Aorta (tissue), 5 donors: ENCODE data around the gene TRIM50. TPM values are rescaled to one million over a fixed set of nuclear protein-coding genes. Genes with fewer than 3 reads are reported as not detected.
"Not testable (repeated sequence)": the region's sequence is repeated elsewhere in the genome, so short reads cannot be mapped to it uniquely, and the experiment has no call there.

Source experiments
- ATAC-seq: fragments of 200-7000 bp; cut with Tn5 transposase; one replicate; pipeline ENCODE4 v1.9.1; 2022; ENCODE audit warnings: moderate library complexity; ENCODE audit not compliant: low FRiP score
- DNase-seq, 2 donors: peaks; one replicate each; pipeline ENCODE4 v3.0.0-alpha.2; 2020
- H3K27ac ChIP-seq, 2 donors: one replicate each; pipeline ENCODE4 v1.5.1; 2013; ENCODE audit warnings: low read length in 2 of 2, mild to moderate bottlenecking in 2 of 2, moderate library complexity in 2 of 2, control low read depth in 1 of 2, inconsistent platforms in 1 of 2, low read depth in 1 of 2
- H3K27me3 ChIP-seq, 2 donors: one replicate each; pipeline ENCODE4 v1.6.1; 2013; ENCODE audit warnings: control low read depth in 1 of 2, low read length in 1 of 2, mild to moderate bottlenecking in 1 of 2, moderate library complexity in 1 of 2; ENCODE audit not compliant: insufficient read depth in 2 of 2, control insufficient read depth in 1 of 2
- H3K36me3 ChIP-seq, 2 donors: one replicate each; pipeline ENCODE4 v1.6.1; 2013; ENCODE audit warnings: control low read depth in 1 of 2, low read length in 1 of 2, mild to moderate bottlenecking in 1 of 2; ENCODE audit not compliant: insufficient read depth in 2 of 2, control insufficient read depth in 1 of 2
- H3K4me1 ChIP-seq, 2 donors: one replicate each; pipeline ENCODE4 v1.6.1; 2013; ENCODE audit warnings: low read length in 2 of 2, control low read depth in 1 of 2, mild to moderate bottlenecking in 1 of 2, moderate library complexity in 1 of 2; ENCODE audit not compliant: insufficient read depth in 2 of 2, control insufficient read depth in 1 of 2
- H3K4me3 ChIP-seq, 2 donors: one replicate each; pipeline ENCODE4 v1.5.1; 2013; ENCODE audit warnings: low read length in 2 of 2, control low read depth in 1 of 2, mild to moderate bottlenecking in 1 of 2
- H3K9me3 ChIP-seq: one replicate; pipeline ENCODE4 v1.6.1; 2013; ENCODE audit warnings: mild to moderate bottlenecking, low read length; ENCODE audit not compliant: control insufficient read depth
- WGBS, 2 donors: extraction: QIAGEN DNeasy Blood & Tissue Kit; methylation state at CpG; one replicate each; pipeline ENCODE4 v1.1.7; 2013; 5-methylcytosine and 5-hydroxymethylcytosine counted together
- intact Hi-C, 2 donors: fragments of 100-400 bp; cut with DNase I; formaldehyde crosslinking; loops; one replicate each; pipeline versions ENCODE4 v1.14.2 to v1.15.0; 2022
- long read RNA-seq, 2 donors: library from polyadenylated mRNA; unstranded; transcript quantifications; one replicate each; pipeline ENCODE4 v2.0.0, GENCODE V29; 2020 to 2021
- polyA plus RNA-seq, 2 donors: library from polyadenylated mRNA; stranded (reverse); fragments of 200-250 nt; gene quantifications; one replicate each; pipeline ENCODE4 v1.2.3, GENCODE V29; 2013
- total RNA-seq, 2 donors: library from RNA; stranded (reverse); fragmentation: NEBNext Ultra II Directional; extraction: Animal tissue kit (Norgen Biotek cat#: 25700); gene quantifications; one replicate each; pipeline ENCODE4 v1.2.1, GENCODE V29; 2021
- donor health status: healthy with polysubstance abuse.
- donor health status: Bipolar disorder and iron deficiency.
- donor health status: DM: no; HTN: no; CAD: no.
- donor health status: DM: no; HTN: no; CAD: no.
- donor health status: DM: yes; HTN: yes; CAD: no.

The TRIM50 gene
- total RNA-seq (1 to 10 TPM in 1 of 2 donors, not detected in 1; 2.2 TPM), polyA plus RNA-seq (under 1 TPM in 1 of 2 donors, not detected in 1; 0.38 TPM)
- long read RNA-seq, donor 1, partial matches to known transcripts, result 0 of 1 reads
- long read RNA-seq, donor 1, other reads (novel, unspliced or antisense), result 1 of 1 reads
- long read RNA-seq, donor 2, partial matches to known transcripts, result 1 of 3 reads
- long read RNA-seq, donor 2, other reads (novel, unspliced or antisense), result 1 of 3 reads

DNA sequence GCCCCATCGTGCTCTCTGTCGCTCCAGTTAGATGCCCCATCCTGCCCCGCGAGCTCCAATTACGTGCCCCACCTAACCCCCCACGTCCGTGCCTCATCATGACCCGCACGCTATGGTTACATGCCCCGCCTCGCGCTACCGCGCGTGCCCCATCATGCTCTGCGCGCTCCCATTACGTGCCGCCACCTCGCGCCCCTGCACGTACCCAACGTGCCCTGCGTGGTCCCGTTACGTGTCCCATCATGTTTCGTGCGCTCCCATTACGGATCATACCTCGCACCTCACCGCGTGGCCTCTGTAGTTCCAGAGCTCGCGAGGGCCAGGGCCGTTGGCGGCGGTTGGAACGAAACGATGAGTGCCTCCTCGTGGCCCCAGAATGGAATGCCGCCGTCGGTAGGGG lies at the start of gene TRIM50, which contains the start of gene FKBP6:
Gene TRIM50, minus strand, starts transcription at position 161 of the 400 bp plus-strand sequence. CDS start 3,295 bp downstream, outside the sequence.
Gene FKBP6, plus strand, starts transcription at position 240 of the 400 bp plus-strand sequence. CDS start 268 bp downstream, outside the sequence.
- H3K27ac ChIP-seq, H3K4me1 ChIP-seq, DNase-seq, intact Hi-C loops, H3K36me3 ChIP-seq, H3K27me3 ChIP-seq, H3K9me3 ChIP-seq, H3K4me3 ChIP-seq: not testable (repeated sequence)
- ATAC-seq, result peak; percentile 32
- 91 to 93% methylated on average over 38 to 43 of the region's 43 CpGs for WGBS, 2 donors

DNA sequence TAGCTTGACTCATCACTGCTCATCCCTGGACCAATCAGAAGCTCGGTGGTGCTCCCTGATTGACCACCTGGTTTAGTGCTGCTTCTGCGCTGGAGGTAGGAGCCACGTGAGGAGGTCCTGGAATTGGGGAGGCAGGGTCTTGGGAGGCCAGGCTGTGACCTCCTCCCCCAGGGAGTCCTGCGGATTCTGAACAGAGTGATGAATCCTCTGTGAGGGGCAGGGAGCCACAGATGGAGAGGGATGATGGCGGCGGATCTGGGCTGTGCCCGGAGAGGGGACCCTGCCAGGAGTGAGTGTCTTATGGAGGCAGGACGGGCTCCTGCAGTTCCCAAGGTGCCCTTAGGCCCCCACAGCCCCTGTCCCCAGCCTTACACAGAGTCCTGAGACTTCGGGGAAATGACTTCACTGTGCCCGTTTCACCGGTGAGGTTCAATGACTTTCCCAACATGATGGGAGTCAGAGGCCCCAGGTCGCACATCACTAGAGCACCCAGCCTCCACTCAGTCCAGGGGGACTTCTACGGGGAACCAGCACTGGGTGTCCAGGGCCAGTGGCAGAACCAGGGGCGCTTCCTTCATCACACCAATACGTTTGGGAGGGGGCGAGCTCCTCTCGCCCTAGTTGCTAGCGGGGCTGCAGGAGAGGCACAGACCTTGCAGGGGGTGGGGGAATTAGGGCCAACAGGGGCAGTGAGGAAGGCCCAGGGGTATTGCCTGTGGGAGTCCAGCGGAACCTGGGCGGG lies 49.0 kb upstream of the TRIM50 start:
- DNase-seq (no peak), ATAC-seq (no peak)
- 74 to 79% methylated on average over 20 of the region's 20 CpGs for WGBS, 2 donors
- no peak overlapping the region for H3K4me3 ChIP-seq
- H3K9me3 ChIP-seq, result no peaks in the 10 kb centered on the region
- intact Hi-C loops, result no loop called here
- H3K4me1 ChIP-seq, result no peaks in the 10 kb centered on the region
- no peaks in the 10 kb centered on the region for H3K36me3 ChIP-seq
- no peak overlapping the region for H3K27ac ChIP-seq
- no peaks in the 10 kb centered on the region for H3K27me3 ChIP-seq

DNA sequence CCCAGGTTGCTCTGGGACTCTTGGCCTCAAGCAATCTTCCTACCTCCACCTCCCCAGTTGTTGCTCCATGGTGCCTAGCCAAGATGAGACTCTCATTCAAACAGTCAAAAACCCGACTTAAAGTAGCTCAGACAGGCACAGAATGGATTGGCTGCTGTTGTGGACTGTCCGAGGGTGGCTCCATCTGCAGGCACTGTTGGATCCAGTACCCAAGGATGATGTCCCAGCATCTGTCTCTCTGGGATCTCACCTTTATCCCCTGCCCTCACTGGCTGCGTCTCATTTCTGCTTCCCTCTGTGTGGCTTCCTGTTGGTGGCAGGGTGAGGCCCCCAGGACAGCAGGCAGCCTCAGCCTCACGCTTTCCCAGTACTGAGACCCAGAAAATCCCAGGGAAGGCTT lies 48.4 kb upstream of the TRIM50 start:
- H3K4me1 ChIP-seq, result not testable (repeated sequence)
- 82 to 84% methylated on average over 4 of the region's 4 CpGs for WGBS, 2 donors

DNA sequence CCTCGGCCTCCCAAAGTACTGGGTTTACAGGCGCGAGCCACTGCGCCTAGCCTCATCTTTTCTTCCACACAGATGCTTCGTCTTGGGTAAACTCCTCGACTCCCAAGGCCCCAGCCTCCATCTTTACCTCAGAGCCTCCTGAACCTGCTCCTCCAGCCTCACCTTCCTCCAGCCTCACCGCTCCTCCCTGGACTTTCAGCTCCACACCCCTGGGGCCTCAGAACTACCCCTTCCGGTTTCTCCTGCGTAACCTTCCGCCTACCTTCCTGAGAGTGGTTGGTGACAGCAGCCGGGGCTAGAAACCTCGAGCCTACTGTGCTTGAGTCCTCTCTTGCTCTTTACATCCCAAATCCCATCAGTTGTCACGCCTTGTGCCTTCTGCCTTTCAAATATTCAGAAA lies 45.9 kb upstream of the TRIM50 start:
- H3K4me3 ChIP-seq, result no peak overlapping the region
- ATAC-seq, result no peak
- no peaks in the 10 kb centered on the region for H3K9me3 ChIP-seq
- no peaks in the 10 kb centered on the region for H3K27me3 ChIP-seq
- 88 to 91% methylated on average over 13 of the region's 13 CpGs for WGBS, 2 donors
- no peak overlapping the region for H3K27ac ChIP-seq
- intact Hi-C loops, result no loop called here
- DNase-seq, result no peak
- H3K4me1 ChIP-seq, result no peaks in the 10 kb centered on the region
- no peaks in the 10 kb centered on the region for H3K36me3 ChIP-seq

More for the DNA sequence above, 48.4 kb upstream of the TRIM50 start:
- H3K27me3 ChIP-seq, ATAC-seq, DNase-seq, H3K27ac ChIP-seq, intact Hi-C loops, H3K36me3 ChIP-seq, H3K9me3 ChIP-seq, H3K4me3 ChIP-seq: not testable (repeated sequence)

DNA sequence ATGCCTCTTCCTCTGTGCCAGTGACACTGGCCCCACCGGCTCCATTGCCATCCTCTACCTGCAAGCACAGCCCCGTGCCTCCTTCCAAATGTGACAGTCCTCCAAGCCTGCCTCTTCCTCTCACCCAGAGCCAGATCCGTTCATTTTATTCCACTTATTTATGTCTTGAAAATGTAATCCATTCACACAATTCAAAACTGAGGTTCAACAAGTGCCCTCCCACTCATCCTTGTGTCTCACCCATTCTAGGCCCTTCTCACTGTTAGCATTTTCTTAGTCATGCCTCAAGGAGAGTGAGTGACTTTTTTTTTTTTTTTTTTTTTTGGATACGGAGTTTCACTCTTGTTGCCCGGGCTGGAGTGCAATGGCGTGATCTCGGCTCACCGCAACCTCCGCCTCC lies 41.7 kb upstream of the TRIM50 start:
- H3K27ac ChIP-seq, result no peak overlapping the region
- no peak overlapping the region for H3K4me3 ChIP-seq
- 88 to 91% methylated on average over 9 of the region's 9 CpGs for WGBS, 2 donors
- no peaks in the 10 kb centered on the region for H3K9me3 ChIP-seq
- no peak for ATAC-seq
- no peaks in the 10 kb centered on the region for H3K27me3 ChIP-seq
- H3K4me1 ChIP-seq, result no peaks in the 10 kb centered on the region
- intact Hi-C loops, result no loop called here
- no peaks in the 10 kb centered on the region for H3K36me3 ChIP-seq
- DNase-seq, result no peak

DNA sequence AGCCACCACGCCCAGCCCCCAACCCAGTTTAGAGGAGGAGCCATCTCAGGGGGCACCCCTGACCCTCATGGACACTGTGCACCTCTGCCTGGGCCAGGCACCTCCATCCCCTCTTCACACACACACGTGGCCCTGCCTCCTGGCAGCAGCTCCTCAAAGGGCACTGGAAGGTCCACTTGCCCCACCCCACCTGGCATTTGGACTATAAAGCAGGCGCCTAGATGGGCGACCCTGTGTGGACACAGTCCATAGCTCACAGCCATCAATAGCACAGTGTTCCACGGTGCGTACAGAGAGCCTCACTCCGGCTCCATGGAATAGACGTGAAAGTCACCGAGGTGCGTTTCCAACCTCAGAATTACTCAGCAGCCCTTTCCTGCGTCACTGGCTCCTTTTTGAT lies 41.1 kb upstream of the TRIM50 start:
- no peak for ATAC-seq

DNA sequence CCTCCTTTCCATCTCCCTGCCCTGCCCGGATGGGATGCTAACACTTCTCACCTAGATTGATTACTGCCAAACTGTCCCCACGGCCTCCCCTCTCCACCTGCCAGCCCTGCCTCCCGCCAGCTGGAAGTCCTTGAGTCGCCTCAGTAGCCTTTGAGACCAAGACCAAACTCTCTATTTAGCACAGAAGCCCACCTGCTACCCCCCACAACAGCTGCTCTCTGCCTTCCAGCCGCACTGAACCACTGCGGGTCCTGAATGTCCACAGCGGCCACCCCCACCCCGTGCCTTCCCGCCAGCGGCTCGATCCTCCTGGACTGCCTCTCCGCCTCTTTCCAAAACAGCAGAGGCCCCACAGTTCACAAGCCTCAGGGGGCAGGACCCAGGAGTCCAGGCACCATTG lies 39.1 kb upstream of the TRIM50 start:
- Histone ChIP-seq H3K27ac (no peak overlapping the region), H3K27me3 (no peaks in the 10 kb centered on the region), H3K9me3 (no peaks in the 10 kb centered on the region), H3K36me3 (no peaks in the 10 kb centered on the region), H3K4me3 (no peak overlapping the region), H3K4me1 (no peaks in the 10 kb centered on the region)
- 77 to 84% methylated on average over 12 of the region's 12 CpGs for WGBS, 2 donors
- ATAC-seq, result no peak
- intact Hi-C loops, result no loop called here
- DNase-seq, result no peak

More for the DNA sequence above, 41.1 kb upstream of the TRIM50 start:
- H3K4me3 ChIP-seq, result no peak overlapping the region
- H3K4me1 ChIP-seq, result no peaks in the 10 kb centered on the region
- H3K36me3 ChIP-seq, result no peaks in the 10 kb centered on the region
- H3K27ac ChIP-seq, result no peak overlapping the region
- no peaks in the 10 kb centered on the region for H3K9me3 ChIP-seq
- no peaks in the 10 kb centered on the region for H3K27me3 ChIP-seq
- 82 to 89% methylated on average over 11 of the region's 11 CpGs for WGBS, 2 donors
- intact Hi-C loops, result no loop called here
- DNase-seq, result no peak

DNA sequence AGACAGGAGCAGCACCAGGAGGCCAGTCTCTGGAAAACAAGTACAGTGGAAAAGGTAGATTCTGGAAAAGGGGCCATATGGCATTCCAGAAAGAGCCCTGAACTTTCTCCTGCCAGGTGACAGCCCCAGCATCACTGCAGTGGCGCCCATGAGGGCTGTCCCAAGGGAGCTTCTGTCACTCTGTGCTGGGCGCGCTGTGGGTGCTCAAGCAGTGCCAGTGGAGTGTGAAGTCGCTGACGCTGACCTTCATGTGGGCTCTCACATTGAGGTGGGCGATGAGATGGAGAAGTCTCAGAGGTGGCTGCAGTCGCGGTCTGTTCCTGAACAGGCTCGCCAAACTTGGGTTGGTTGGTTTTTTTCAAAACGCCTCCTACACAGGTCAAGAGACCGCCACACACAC lies 38.2 kb upstream of the TRIM50 start:
- ATAC-seq (no peak), DNase-seq (no peak)
- no peaks in the 10 kb centered on the region for H3K27me3 ChIP-seq
- no peaks in the 10 kb centered on the region for H3K9me3 ChIP-seq
- H3K27ac ChIP-seq, result no peak overlapping the region
- intact Hi-C loops, result no loop called here
- no peaks in the 10 kb centered on the region for H3K36me3 ChIP-seq
- no peak overlapping the region for H3K4me3 ChIP-seq
- 92 to 94% methylated on average over 11 of the region's 11 CpGs for WGBS, 2 donors
- no peaks in the 10 kb centered on the region for H3K4me1 ChIP-seq
